ENCODE results near the gene PAK1.

The PAK1 gene

GRCh38 chr11:77379934-77380333 is 94.0 kb downstream of the PAK1 start:
- H3K36me3 ChIP-seq (ENCODE audit: control insufficient read depth in 2 of 2, insufficient read depth in 2 of 2, low read length in 2 of 2), result peaks cover 17 to 19% of the 10 kb centered on the region in 2 donors
- H3K4me3 ChIP-seq (ENCODE audit: low read length in 2 of 2), result no peak overlapping the region
- peak overlapping the region in 1 of 2 donors; percentile 2 for H3K27ac ChIP-seq (ENCODE audit: low read depth in 2 of 2, low read length in 2 of 2)
- no peak overlapping the region for H3K9ac ChIP-seq (ENCODE audit: low read depth in 1 of 2, low read length in 2 of 2)
- H3K9me3 ChIP-seq (ENCODE audit: control insufficient read depth in 2 of 2, low read length in 2 of 2), result no peaks in the 10 kb centered on the region
- H3K4me1 ChIP-seq (ENCODE audit: control insufficient read depth in 2 of 2, insufficient read depth in 2 of 2, low read length in 2 of 2), result peaks cover 18 to 27% of the 10 kb centered on the region in 2 donors
- H3K27me3 ChIP-seq (ENCODE audit: control insufficient read depth in 2 of 2, insufficient read depth in 2 of 2, low read length in 2 of 2), result no peaks in the 10 kb centered on the region

- Histone ChIP-seq H3K4me3 (ENCODE audit: low read length in 2 of 2) (no peak overlapping the region), H3K9me3 (ENCODE audit: control insufficient read depth in 2 of 2, low read length in 2 of 2) (no peaks in the 10 kb centered on the region), H3K36me3 (ENCODE audit: control insufficient read depth in 2 of 2, insufficient read depth in 2 of 2, low read length in 2 of 2) (peaks cover 17 to 19% of the 10 kb centered on the region in 2 donors), H3K4me1 (ENCODE audit: control insufficient read depth in 2 of 2, insufficient read depth in 2 of 2, low read length in 2 of 2) (peaks cover 18 to 30% of the 10 kb centered on the region in 2 donors), H3K9ac (ENCODE audit: low read depth in 1 of 2, low read length in 2 of 2) (no peak overlapping the region), H3K27ac (ENCODE audit: low read depth in 2 of 2, low read length in 2 of 2) (no peak overlapping the region), H3K27me3 (ENCODE audit: control insufficient read depth in 2 of 2, insufficient read depth in 2 of 2, low read length in 2 of 2) (no peaks in the 10 kb centered on the region)
Observed at GRCh38 chr11:77379253-77379652, 94.6 kb downstream of the PAK1 start.

- H3K4me3 ChIP-seq (ENCODE audit: low read length in 2 of 2), result no peak overlapping the region
- peaks cover 19 to 22% of the 10 kb centered on the region in 2 donors for H3K36me3 ChIP-seq (ENCODE audit: control insufficient read depth in 2 of 2, insufficient read depth in 2 of 2, low read length in 2 of 2)
- H3K27ac ChIP-seq (ENCODE audit: low read depth in 2 of 2, low read length in 2 of 2), result no peak overlapping the region
- H3K9ac ChIP-seq (ENCODE audit: low read depth in 1 of 2, low read length in 2 of 2), result no peak overlapping the region
- peaks cover 18 to 38% of the 10 kb centered on the region in 2 donors for H3K4me1 ChIP-seq (ENCODE audit: control insufficient read depth in 2 of 2, insufficient read depth in 2 of 2, low read length in 2 of 2)
- H3K27me3 ChIP-seq (ENCODE audit: control insufficient read depth in 2 of 2, insufficient read depth in 2 of 2, low read length in 2 of 2), result no peaks in the 10 kb centered on the region
- H3K9me3 ChIP-seq (ENCODE audit: control insufficient read depth in 2 of 2, low read length in 2 of 2), result no peaks in the 10 kb centered on the region
Observed at GRCh38 chr11:77377734-77378133, 96.2 kb downstream of the PAK1 start.

- Histone ChIP-seq H3K9ac (ENCODE audit: low read depth in 1 of 2, low read length in 2 of 2) (no peak overlapping the region), H3K36me3 (ENCODE audit: control insufficient read depth in 2 of 2, insufficient read depth in 2 of 2, low read length in 2 of 2) (peaks cover 19 to 28% of the 10 kb centered on the region in 2 donors), H3K27ac (ENCODE audit: low read depth in 2 of 2, low read length in 2 of 2) (peak overlapping the region; percentile 43 to 79), H3K4me3 (ENCODE audit: low read length in 2 of 2) (no peak overlapping the region), H3K9me3 (ENCODE audit: control insufficient read depth in 2 of 2, low read length in 2 of 2) (no peaks in the 10 kb centered on the region), H3K4me1 (ENCODE audit: control insufficient read depth in 2 of 2, insufficient read depth in 2 of 2, low read length in 2 of 2) (peaks cover 5 to 37% of the 10 kb centered on the region in 2 donors), H3K27me3 (ENCODE audit: control insufficient read depth in 2 of 2, insufficient read depth in 2 of 2, low read length in 2 of 2) (no peaks in the 10 kb centered on the region)
Observed at GRCh38 chr11:77375107-77375506, 98.8 kb downstream of the PAK1 start.

GRCh38 chr11:77374611-77375031 is 99.3 kb downstream of the PAK1 start:
- H3K36me3 ChIP-seq (ENCODE audit: control insufficient read depth in 2 of 2, insufficient read depth in 2 of 2, low read length in 2 of 2), result peaks cover 19 to 28% of the 10 kb centered on the region in 2 donors
- peaks cover 3 to 37% of the 10 kb centered on the region in 2 donors for H3K4me1 ChIP-seq (ENCODE audit: control insufficient read depth in 2 of 2, insufficient read depth in 2 of 2, low read length in 2 of 2)
- H3K27ac ChIP-seq (ENCODE audit: low read depth in 2 of 2, low read length in 2 of 2), result peak overlapping the region; percentile 43 to 79
- no peak overlapping the region for H3K4me3 ChIP-seq (ENCODE audit: low read length in 2 of 2)
- H3K9ac ChIP-seq (ENCODE audit: low read depth in 1 of 2, low read length in 2 of 2), result no peak overlapping the region
- no peaks in the 10 kb centered on the region for H3K27me3 ChIP-seq (ENCODE audit: control insufficient read depth in 2 of 2, insufficient read depth in 2 of 2, low read length in 2 of 2)
- no peaks in the 10 kb centered on the region for H3K9me3 ChIP-seq (ENCODE audit: control insufficient read depth in 2 of 2, low read length in 2 of 2)

- Histone ChIP-seq H3K9ac (ENCODE audit: low read depth in 1 of 2, low read length in 2 of 2) (no peak overlapping the region), H3K27ac (ENCODE audit: low read depth in 2 of 2, low read length in 2 of 2) (peak overlapping the region in 1 of 2 donors; percentile 55), H3K36me3 (ENCODE audit: control insufficient read depth in 2 of 2, insufficient read depth in 2 of 2, low read length in 2 of 2) (peaks cover 19 to 28% of the 10 kb centered on the region in 2 donors), H3K9me3 (ENCODE audit: control insufficient read depth in 2 of 2, low read length in 2 of 2) (no peaks in the 10 kb centered on the region), H3K27me3 (ENCODE audit: control insufficient read depth in 2 of 2, insufficient read depth in 2 of 2, low read length in 2 of 2) (no peaks in the 10 kb centered on the region), H3K4me1 (ENCODE audit: control insufficient read depth in 2 of 2, insufficient read depth in 2 of 2, low read length in 2 of 2) (peaks cover 3 to 37% of the 10 kb centered on the region in 2 donors), H3K4me3 (ENCODE audit: low read length in 2 of 2) (no peak overlapping the region)
Observed at GRCh38 chr11:77374108-77374507, 99.8 kb downstream of the PAK1 start.

DNA sequence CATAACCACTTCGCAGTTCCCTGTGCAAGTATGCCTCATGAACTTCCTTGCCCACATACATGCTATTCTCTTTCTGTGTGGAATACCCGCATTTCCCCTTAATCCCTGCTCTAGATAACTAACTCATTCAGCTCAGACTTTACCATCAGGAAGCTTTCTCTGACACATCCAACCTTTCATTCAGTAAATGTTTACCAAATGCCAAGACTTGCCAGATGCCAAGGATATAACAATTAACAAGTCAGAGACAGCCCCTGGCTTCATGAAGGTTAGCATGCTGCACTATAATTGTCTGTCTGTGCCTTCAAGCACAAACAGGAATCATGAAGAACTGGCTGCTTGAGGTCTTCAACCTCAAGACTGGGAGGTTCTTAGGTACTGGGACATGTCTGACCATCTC is 101.2 kb downstream of the PAK1 start:
- Histone ChIP-seq H3K36me3 (ENCODE audit: control insufficient read depth in 2 of 2, insufficient read depth in 2 of 2, low read length in 2 of 2) (peaks cover 10 to 19% of the 10 kb centered on the region in 2 donors), H3K27me3 (ENCODE audit: control insufficient read depth in 2 of 2, insufficient read depth in 2 of 2, low read length in 2 of 2) (no peaks in the 10 kb centered on the region), H3K4me3 (ENCODE audit: low read length in 2 of 2) (no peak overlapping the region), H3K27ac (ENCODE audit: low read depth in 2 of 2, low read length in 2 of 2) (peak overlapping the region in 1 of 2 donors; percentile 5), H3K9ac (ENCODE audit: low read depth in 1 of 2, low read length in 2 of 2) (no peak overlapping the region), H3K4me1 (ENCODE audit: control insufficient read depth in 2 of 2, insufficient read depth in 2 of 2, low read length in 2 of 2) (peaks cover 3 to 37% of the 10 kb centered on the region in 2 donors), H3K9me3 (ENCODE audit: control insufficient read depth in 2 of 2, low read length in 2 of 2) (no peaks in the 10 kb centered on the region)

DNA sequence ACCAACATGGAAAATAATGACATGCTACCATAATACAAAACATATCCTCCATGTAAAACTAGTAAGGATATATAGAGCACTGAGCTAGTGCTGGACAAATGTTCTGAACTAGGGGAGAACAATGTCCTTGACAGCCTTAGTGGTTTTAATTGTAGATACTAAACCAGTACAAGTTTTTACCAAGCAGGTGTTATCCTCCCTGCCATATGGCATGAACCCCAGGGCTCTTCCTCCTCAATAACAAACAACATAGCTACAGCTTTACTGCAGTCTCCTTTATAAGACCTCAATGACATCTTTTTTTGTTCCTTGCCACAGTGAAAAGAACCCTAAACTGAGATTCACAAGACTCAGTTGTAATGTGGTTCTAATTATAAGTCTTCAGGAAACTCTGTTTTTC is 102.2 kb downstream of the PAK1 start:
- no peaks in the 10 kb centered on the region for H3K9me3 ChIP-seq (ENCODE audit: control insufficient read depth in 2 of 2, low read length in 2 of 2)
- no peak overlapping the region for H3K4me3 ChIP-seq (ENCODE audit: low read length in 2 of 2)
- H3K36me3 ChIP-seq (ENCODE audit: control insufficient read depth in 2 of 2, insufficient read depth in 2 of 2, low read length in 2 of 2), result peaks cover 7 to 15% of the 10 kb centered on the region in 2 donors
- H3K27me3 ChIP-seq (ENCODE audit: control insufficient read depth in 2 of 2, insufficient read depth in 2 of 2, low read length in 2 of 2), result no peaks in the 10 kb centered on the region
- no peak overlapping the region for H3K27ac ChIP-seq (ENCODE audit: low read depth in 2 of 2, low read length in 2 of 2)
- H3K4me1 ChIP-seq (ENCODE audit: control insufficient read depth in 2 of 2, insufficient read depth in 2 of 2, low read length in 2 of 2), result peaks cover 3 to 37% of the 10 kb centered on the region in 2 donors
- H3K9ac ChIP-seq (ENCODE audit: low read depth in 1 of 2, low read length in 2 of 2), result no peak overlapping the region

DNA sequence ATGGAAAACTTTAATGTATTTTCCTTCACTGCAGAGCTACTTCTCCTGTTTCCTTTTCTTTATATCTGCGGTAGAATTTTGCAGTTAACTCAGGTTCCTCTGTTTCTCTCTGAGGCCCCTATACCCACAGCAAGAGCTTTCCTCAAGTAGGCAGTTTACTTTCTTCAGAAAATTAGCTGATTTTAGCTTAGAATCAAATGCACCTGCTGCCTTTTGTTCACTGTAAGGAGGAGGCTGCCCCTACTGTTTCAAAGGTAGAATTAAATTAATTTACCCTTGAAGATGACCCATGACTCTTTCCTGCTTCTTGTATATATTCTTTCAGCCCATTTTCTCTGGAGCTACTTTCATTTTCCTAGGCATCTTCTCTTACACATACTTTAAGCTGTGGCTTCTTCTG is 103.7 kb downstream of the PAK1 start:
- H3K9me3 ChIP-seq (ENCODE audit: control insufficient read depth in 2 of 2, low read length in 2 of 2), result no peaks in the 10 kb centered on the region
- H3K4me3 ChIP-seq (ENCODE audit: low read length in 2 of 2), result no peak overlapping the region
- H3K27me3 ChIP-seq (ENCODE audit: control insufficient read depth in 2 of 2, insufficient read depth in 2 of 2, low read length in 2 of 2), result no peaks in the 10 kb centered on the region
- H3K36me3 ChIP-seq (ENCODE audit: control insufficient read depth in 2 of 2, insufficient read depth in 2 of 2, low read length in 2 of 2), result peaks cover under 1 to 12% of the 10 kb centered on the region in 2 donors
- no peak overlapping the region for H3K27ac ChIP-seq (ENCODE audit: low read depth in 2 of 2, low read length in 2 of 2)
- peaks cover 3 to 29% of the 10 kb centered on the region in 2 donors for H3K4me1 ChIP-seq (ENCODE audit: control insufficient read depth in 2 of 2, insufficient read depth in 2 of 2, low read length in 2 of 2)
- H3K9ac ChIP-seq (ENCODE audit: low read depth in 1 of 2, low read length in 2 of 2), result no peak overlapping the region

DNA sequence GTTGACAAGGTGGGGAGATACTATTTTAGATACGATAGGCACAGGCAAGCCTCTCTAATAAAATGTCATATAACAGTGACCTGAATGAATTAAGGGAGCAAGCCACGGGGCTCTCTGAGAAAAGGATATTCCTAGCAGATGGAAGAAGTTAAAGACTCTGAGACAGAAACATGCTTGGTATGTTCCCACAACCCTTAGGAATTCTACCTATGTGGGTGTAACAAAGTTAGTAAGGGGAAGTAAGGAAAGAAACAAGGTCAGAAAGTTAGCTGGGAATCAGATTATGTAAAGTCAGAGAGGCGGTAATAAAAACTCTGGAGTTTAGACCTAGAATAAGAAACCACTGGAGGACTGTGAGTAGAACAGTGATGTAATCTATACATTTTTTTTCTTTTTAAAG is 112.7 kb downstream of the PAK1 start:
- H3K27me3 ChIP-seq (ENCODE audit: control insufficient read depth in 2 of 2, insufficient read depth in 2 of 2, low read length in 2 of 2), result no peaks in the 10 kb centered on the region

DNA sequence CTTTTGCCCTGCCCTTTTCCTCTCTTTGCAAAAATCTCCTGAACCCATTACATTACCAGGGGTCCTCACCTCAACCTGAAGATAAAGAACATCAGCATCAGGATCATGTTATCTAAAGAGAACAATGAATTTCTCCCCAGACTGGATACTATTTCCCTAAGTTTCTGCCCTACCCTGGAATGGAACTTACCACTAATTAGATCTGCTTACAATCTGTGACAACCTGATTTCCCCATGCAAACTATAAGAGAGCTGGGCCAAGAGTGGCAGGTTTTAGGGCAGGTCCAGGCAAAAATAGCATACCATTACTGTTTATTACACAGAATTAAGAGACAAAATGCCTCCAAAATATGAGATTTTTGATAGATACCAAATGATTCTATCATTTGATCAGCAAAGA is 114.4 kb downstream of the PAK1 start:
- Histone ChIP-seq H3K27ac (ENCODE audit: low read depth in 2 of 2, low read length in 2 of 2) (no peak overlapping the region), H3K36me3 (ENCODE audit: control insufficient read depth in 2 of 2, insufficient read depth in 2 of 2, low read length in 2 of 2) (peaks cover 15 to 28% of the 10 kb centered on the region in 2 donors), H3K9me3 (ENCODE audit: control insufficient read depth in 2 of 2, low read length in 2 of 2) (no peaks in the 10 kb centered on the region), H3K27me3 (ENCODE audit: control insufficient read depth in 2 of 2, insufficient read depth in 2 of 2, low read length in 2 of 2) (no peaks in the 10 kb centered on the region), H3K9ac (ENCODE audit: low read depth in 1 of 2, low read length in 2 of 2) (no peak overlapping the region), H3K4me3 (ENCODE audit: low read length in 2 of 2) (no peak overlapping the region), H3K4me1 (ENCODE audit: control insufficient read depth in 2 of 2, insufficient read depth in 2 of 2, low read length in 2 of 2) (no peaks in the 10 kb centered on the region)

More for the DNA sequence above, 112.7 kb downstream of the PAK1 start:
- Histone ChIP-seq H3K4me1 (ENCODE audit: control insufficient read depth in 2 of 2, insufficient read depth in 2 of 2, low read length in 2 of 2) (no peaks in the 10 kb centered on the region), H3K27ac (ENCODE audit: low read depth in 2 of 2, low read length in 2 of 2) (no peak overlapping the region), H3K4me3 (ENCODE audit: low read length in 2 of 2) (no peak overlapping the region), H3K36me3 (ENCODE audit: control insufficient read depth in 2 of 2, insufficient read depth in 2 of 2, low read length in 2 of 2) (peaks cover 5 to 18% of the 10 kb centered on the region in 2 donors), H3K9ac (ENCODE audit: low read depth in 1 of 2, low read length in 2 of 2) (no peak overlapping the region), H3K9me3 (ENCODE audit: control insufficient read depth in 2 of 2, low read length in 2 of 2) (no peaks in the 10 kb centered on the region)

All from mucosa of rectum (tissue), 2 donors.